Osteoblast (primary cell): Measurements from ENCODE around the gene SLC39A9. TPM values are rescaled to one million over a fixed set of nuclear protein-coding genes. Genes with fewer than 3 reads are reported as not detected.

Source experiments
- DNase-seq: peaks from one replicate; pipeline ENCODE4 v3.0.0; 2011; ENCODE audit warnings: low spot score, mixed read lengths; ENCODE audit not compliant: insufficient read length; ENCODE audit errors: missing footprints
- H2AFZ ChIP-seq: 2 replicates; pipeline ENCODE4 v1.6.0; 2011; ENCODE audit warnings: mild to moderate bottlenecking, low read length
- H3K27ac ChIP-seq: 2 replicates; pipeline ENCODE4 v1.5.1; 2011; ENCODE audit warnings: mild to moderate bottlenecking, low read depth, low read length, moderate library complexity
- H3K27me3 ChIP-seq: 2 replicates; pipeline ENCODE4 v1.6.0; 2012; ENCODE audit warnings: mild to moderate bottlenecking, control low read depth, inconsistent platforms, low read length, moderate library complexity; ENCODE audit not compliant: insufficient read depth
- H3K36me3 ChIP-seq: 2 replicates; pipeline ENCODE4 v1.5.1; 2011; ENCODE audit warnings: mild to moderate bottlenecking, low read length, control low read depth, moderate library complexity; ENCODE audit not compliant: insufficient read depth
- H3K4me1 ChIP-seq: 2 replicates; pipeline ENCODE4 v1.5.1; 2011; ENCODE audit warnings: mild to moderate bottlenecking, low read length, control low read depth, moderate library complexity; ENCODE audit not compliant: insufficient read depth
- H3K4me2 ChIP-seq: 2 replicates; pipeline ENCODE4 v1.6.0; 2011; ENCODE audit warnings: mild to moderate bottlenecking, low read length; ENCODE audit not compliant: insufficient read depth
- H3K4me3 ChIP-seq: fragments of 200-600 bp; sonication (generic); 3 replicates; pipeline ENCODE4 v1.5.1; 2012; ENCODE audit warnings: mild to moderate bottlenecking, low read length, inconsistent platforms; ENCODE audit not compliant: insufficient read depth
- H3K79me2 ChIP-seq: 2 replicates; pipeline ENCODE4 v1.6.0; 2012; ENCODE audit warnings: mild to moderate bottlenecking, low read length, control low read depth, inconsistent platforms; ENCODE audit not compliant: insufficient read depth
- H3K9me3 ChIP-seq: 2 replicates; pipeline ENCODE4 v1.5.1; 2011; ENCODE audit warnings: low read depth, low read length, control low read depth
- H4K20me1 ChIP-seq: 2 replicates; pipeline ENCODE4 v1.6.0; 2012; ENCODE audit warnings: mild to moderate bottlenecking, low read length, control low read depth; ENCODE audit not compliant: insufficient read depth
- CTCF ChIP-seq: IDR thresholded peaks from 2 replicates; pipeline ENCODE4 v1.5.1; 2011; ENCODE audit warnings: mild to moderate bottlenecking, low read depth, low read length, moderate library complexity; ENCODE audit errors: extremely low read depth
- total RNA-seq: library from RNA; depleted of rRNA; stranded (reverse); fragments of >200 nt; gene quantifications from 2 replicates; pipeline ENCODE4 v1.2.3, GENCODE V29; 2012

SLC39A9 gene
- total RNA-seq, 1 donor: 163 TPM

- H3K36me3 ChIP-seq: no peaks in the 10 kb centered on the region
- H3K27me3 ChIP-seq: peaks cover 16% of the 10 kb centered on the region
- no peak for DNase-seq
- no peaks in the 10 kb centered on the region for H3K9me3 ChIP-seq
- H3K4me3 ChIP-seq: no peak overlapping the region
- H3K4me1 ChIP-seq: peaks cover 6% of the 10 kb centered on the region
- H3K27ac ChIP-seq: no peak overlapping the region
- no peak overlapping the region for H3K4me2 ChIP-seq
- no peaks in the 10 kb centered on the region for H3K79me2 ChIP-seq
- no peak for TF ChIP-seq CTCF
- H4K20me1 ChIP-seq: no peaks in the 10 kb centered on the region
- H2AFZ ChIP-seq: no peak overlapping the region
Measured at GRCh38 chr14:69499436-69499835, 100.9 kb downstream of the SLC39A9 start.

- no peak for DNase-seq
- TF ChIP-seq CTCF: no peak
- no peaks in the 10 kb centered on the region for H3K9me3 ChIP-seq
- H3K4me2 ChIP-seq: no peak overlapping the region
- H3K27me3 ChIP-seq: peaks cover 13% of the 10 kb centered on the region
- no peaks in the 10 kb centered on the region for H3K79me2 ChIP-seq
- no peaks in the 10 kb centered on the region for H3K36me3 ChIP-seq
- no peak overlapping the region for H3K27ac ChIP-seq
- H3K4me3 ChIP-seq: no peak overlapping the region
- H4K20me1 ChIP-seq: no peaks in the 10 kb centered on the region
- no peak overlapping the region for H2AFZ ChIP-seq
- H3K4me1 ChIP-seq: peaks cover 6% of the 10 kb centered on the region
Measured at GRCh38 chr14:69500096-69500495, 101.6 kb downstream of the SLC39A9 start.

GRCh38 chr14:69500736-69501135, 102.2 kb downstream of the SLC39A9 start:
- Histone ChIP-seq H2AFZ (no peak overlapping the region), H3K4me2 (no peak overlapping the region), H3K9me3 (no peaks in the 10 kb centered on the region), H3K36me3 (no peaks in the 10 kb centered on the region), H3K4me3 (no peak overlapping the region), H3K27me3 (peaks cover 10% of the 10 kb centered on the region), H3K4me1 (peaks cover 6% of the 10 kb centered on the region), H3K27ac (no peak overlapping the region), H4K20me1 (no peaks in the 10 kb centered on the region), H3K79me2 (no peaks in the 10 kb centered on the region)
- DNase-seq: no peak
- no peak for TF ChIP-seq CTCF

- Histone ChIP-seq H3K79me2 (no peaks in the 10 kb centered on the region), H2AFZ (no peak overlapping the region), H3K4me3 (no peak overlapping the region), H3K4me1 (peaks cover 6% of the 10 kb centered on the region), H3K4me2 (peak overlapping the region; percentile 15), H3K27ac (no peak overlapping the region), H4K20me1 (no peaks in the 10 kb centered on the region), H3K9me3 (no peaks in the 10 kb centered on the region), H3K27me3 (peaks cover 10% of the 10 kb centered on the region), H3K36me3 (no peaks in the 10 kb centered on the region)
- no peak for TF ChIP-seq CTCF
- DNase-seq: peak; percentile 76
Measured at GRCh38 chr14:69501423-69501838, 102.9 kb downstream of the SLC39A9 start.
